Endothelial cell of umbilical vein (primary cell): Measurements from ENCODE around the gene C17orf67. TPM values are rescaled to one million over a fixed set of nuclear protein-coding genes. Genes with fewer than 3 reads are reported as not detected.

Experiments
- BruUV-seq: library from RNA; stranded (reverse); fragments of 400-500 nt; replicated peaks from 2 replicates; lab custom pipeline; 2021; lab: Mats Ljungman, UMichigan
- CTCF ChIA-PET: fragments of 300-600, 350-600 bp; sonication (Branson Sonifier 250); formaldehyde crosslinking; loops from one replicate; lab custom pipeline; 2021; ENCODE audit warnings: antibody characterized with exemption, inconsistent platforms; lab: Charles Lee
- POLR2A ChIA-PET: fragments of 300-600, 350-600 bp; sonication (Branson Sonifier 250); formaldehyde crosslinking; loops from one replicate; lab custom pipeline; 2021; ENCODE audit warnings: antibody characterized with exemption, inconsistent platforms; lab: Charles Lee
- DNase-seq: peaks from one replicate; pipeline ENCODE4 v3.0.0-alpha.2; 2011; ENCODE audit warnings: low read depth, low spot score
- FAIRE-seq: peaks from 2 replicates; lab custom pipeline; 2011; peaks lifted over from hg19 to GRCh38; lab: Jason Lieb, UNC
- H2AFZ ChIP-seq: 2 replicates; pipeline ENCODE4 v1.6.0; 2012; ENCODE audit warnings: low read depth, low read length, control low read depth, inconsistent platforms
- H3K27ac ChIP-seq: 2 replicates; pipeline ENCODE4 v1.5.1; 2011; ENCODE audit warnings: low read depth, mild to moderate bottlenecking, control low read depth, low read length, moderate library complexity; ENCODE audit not compliant: insufficient read depth
- H3K27me3 ChIP-seq, 2 experiments: 2 replicates each; pipeline versions ENCODE4 v1.6.0 to v1.6.1; 2011; ENCODE audit warnings: low read length in 2 of 2, mixed read lengths in 1 of 2; ENCODE audit not compliant: control insufficient read depth in 2 of 2, insufficient read depth in 2 of 2
- H3K36me3 ChIP-seq, 2 experiments: 2 replicates in 1 of 2; 3 replicates in 1 of 2; pipeline ENCODE4 v1.5.1; 2011; ENCODE audit warnings: low read length in 2 of 2, mild to moderate bottlenecking in 1 of 2, moderate library complexity in 1 of 2; ENCODE audit not compliant: control insufficient read depth in 2 of 2, insufficient read depth in 2 of 2; ENCODE audit errors: extremely low read depth in 1 of 2
- H3K4me1 ChIP-seq: 3 replicates; pipeline ENCODE4 v1.5.1; 2011; ENCODE audit warnings: mild to moderate bottlenecking, low read length; ENCODE audit not compliant: control insufficient read depth, insufficient read depth; ENCODE audit errors: extremely low read depth
- H3K4me2 ChIP-seq: 2 replicates; pipeline ENCODE4 v1.6.1; 2011; ENCODE audit warnings: low read length, control low read depth, mixed read lengths; ENCODE audit not compliant: insufficient read depth
- H3K4me3 ChIP-seq, 3 experiments: fragments of 200-600 bp in 1 of 3; sonication (generic), shearing (Covaris generic) in 1 of 3; replicated peaks in 1 of 3; 2 replicates each; pipeline ENCODE4 v1.5.1; 2011 to 2016; ENCODE audit warnings: control low read depth in 3 of 3, low read length in 3 of 3, mild to moderate bottlenecking in 2 of 3, inconsistent platforms in 1 of 3, low read depth in 1 of 3, moderate library complexity in 1 of 3; ENCODE audit not compliant: insufficient read depth in 1 of 3
- H3K79me2 ChIP-seq: 2 replicates; pipeline ENCODE4 v1.6.0; 2012; ENCODE audit warnings: low read length, inconsistent platforms; ENCODE audit not compliant: control insufficient read depth, insufficient read depth
- H3K9ac ChIP-seq: replicated peaks from 2 replicates; pipeline ENCODE3; 2011; ENCODE audit warnings: low read length, control low read depth; ENCODE audit not compliant: insufficient read depth; ENCODE audit errors: extremely low read depth
- H3K9me1 ChIP-seq: replicated peaks from 3 replicates; pipeline ENCODE4 v1.6.0; 2011; ENCODE audit warnings: mild to moderate bottlenecking, low read length; ENCODE audit not compliant: control insufficient read depth, insufficient read depth; ENCODE audit errors: extremely low read depth
- H3K9me3 ChIP-seq: replicated peaks from 2 replicates; pipeline ENCODE4 v1.5.1; 2012; ENCODE audit warnings: low read length, inconsistent platforms; ENCODE audit not compliant: control insufficient read depth, insufficient read depth
- H4K20me1 ChIP-seq: replicated peaks from 2 replicates; pipeline ENCODE3; 2011; ENCODE audit warnings: mild to moderate bottlenecking, low read length; ENCODE audit not compliant: control insufficient read depth, insufficient read depth; ENCODE audit errors: extremely low read depth
- EZH2 ChIP-seq: IDR thresholded peaks from 2 replicates; pipeline ENCODE4 v1.6.1; 2012; ENCODE audit warnings: borderline replicate concordance, low read depth, mild to moderate bottlenecking, moderate library complexity, low read length, inconsistent platforms; ENCODE audit not compliant: severe bottlenecking
- FOS ChIP-seq: IDR thresholded peaks from 2 replicates; pipeline ENCODE4 v1.6.1; 2011; ENCODE audit warnings: mild to moderate bottlenecking, low read length, moderate library complexity, borderline replicate concordance; ENCODE audit not compliant: insufficient read depth
- GATA2 ChIP-seq: IDR thresholded peaks from 2 replicates; pipeline ENCODE4 v1.7.0; 2011; ENCODE audit warnings: low read depth, mild to moderate bottlenecking, moderate library complexity, mixed read lengths, low read length; ENCODE audit not compliant: insufficient read length, insufficient read depth
- JUN ChIP-seq: IDR thresholded peaks from 2 replicates; pipeline ENCODE4 v1.6.1; 2011; ENCODE audit warnings: borderline replicate concordance, low read depth; ENCODE audit not compliant: insufficient read length, insufficient read depth
- MYC ChIP-seq: IDR thresholded peaks from one replicate; pipeline ENCODE4 v1.6.1; 2011; ENCODE audit warnings: mild to moderate bottlenecking, low read depth, low read length
- POLR2A ChIP-seq: IDR thresholded peaks from 2 replicates; pipeline ENCODE4 v1.6.1; 2012; ENCODE audit warnings: low read depth, mild to moderate bottlenecking, control low read depth, low read length
- POLR2AphosphoS5 ChIP-seq: IDR thresholded peaks from 2 replicates; pipeline ENCODE4 v1.6.1; 2012; ENCODE audit warnings: low read depth, mild to moderate bottlenecking, control low read depth, low read length, moderate library complexity; ENCODE audit not compliant: insufficient read depth
- dilution Hi-C: fragments of 300-500 bp; cut with MboI; formaldehyde crosslinking; loops from one replicate; pipeline ENCODE4 v1.15.0; 2019; ENCODE audit warnings: low sequenced_read_pairs; ENCODE audit not compliant: extremely low pct_ligation_motif_present
- intact Hi-C: fragments of 100-400 bp; cut with micrococcal nuclease; formaldehyde crosslinking; loops from one replicate; pipeline ENCODE4 v1.10.0; 2022
- polyA plus RNA-seq, 4 experiments: library from polyadenylated mRNA; depleted of rRNA in 3 of 4; stranded (reverse) in 3 of 4; unstranded in 1 of 4; fragments of >200 nt; gene quantifications; 2 replicates each; pipeline versions ENCODE4 v1.2.1 to v1.2.3, GENCODE V29; 2011 to 2012; ENCODE audit warnings: missing spikeins in 1 of 4
- small RNA-seq: library from RNA; depleted of rRNA; stranded (forward); fragments of <200 nt; gene quantifications from one replicate; pipeline ENCODE3, GENCODE V24; 2012; ENCODE audit warnings: low replicate concordance, low read depth; ENCODE audit not compliant: insufficient read depth, insufficient read length
- total RNA-seq: library from RNA; stranded (reverse); gene quantifications from 2 replicates; pipeline ENCODE4 v1.2.3, GENCODE V29; 2021
- TF ChIP-seq, protein P1 (sequence below): IDR thresholded peaks from 2 replicates; pipeline ENCODE4 v1.6.1; 2011; ENCODE audit not compliant: insufficient read depth, insufficient read length
- TF ChIP-seq, protein P2 (sequence below), 2 donors: IDR thresholded peaks; 1 replicate in 1 of 2; 2 replicates in 1 of 2; pipeline ENCODE4 v1.5.1; 2011; ENCODE audit warnings: low read length in 2 of 2, mild to moderate bottlenecking in 2 of 2, moderate library complexity in 2 of 2, control low read depth in 1 of 2, inconsistent platforms in 1 of 2, low read depth in 1 of 2; ENCODE audit not compliant: insufficient read depth in 1 of 2; ENCODE audit errors: extremely low read depth in 1 of 2

The C17orf67 gene
- total and polyA plus RNA-seq, 2 donors (not counting 3 experiments of a cell fraction or from before 2014, with no cell fraction given), result 1.9 to 5.8 TPM

DNA sequence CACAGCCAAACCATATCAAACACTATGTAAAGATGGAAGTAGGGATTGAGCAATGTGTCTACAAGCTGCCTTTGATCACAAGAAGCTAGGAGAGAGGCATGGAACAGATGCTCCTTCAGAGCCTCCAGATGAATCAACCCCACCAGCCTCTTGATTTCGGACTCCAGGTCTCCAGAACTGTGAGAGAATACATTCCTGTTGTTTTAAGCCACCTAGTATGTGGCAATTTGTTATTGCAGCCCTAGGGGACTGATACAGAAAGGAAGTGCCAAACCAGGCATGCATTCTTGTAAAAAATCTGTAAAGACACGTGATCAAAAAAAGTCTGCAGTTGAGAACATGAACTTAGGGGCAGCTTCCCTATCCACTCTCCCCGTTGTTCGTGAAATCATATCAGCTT lies 91.1 kb downstream of the C17orf67 start:
- H2AFZ ChIP-seq, result no peak overlapping the region
- no peak overlapping the region for H3K4me3 ChIP-seq
- TF ChIP-seq JUN (no peak), POLR2A (no peak), POLR2AphosphoS5 (no peak), FOS (no peak), GATA2 (no peak), EZH2 (no peak), MYC (no peak)
- TF ChIP-seq, protein P1, sequence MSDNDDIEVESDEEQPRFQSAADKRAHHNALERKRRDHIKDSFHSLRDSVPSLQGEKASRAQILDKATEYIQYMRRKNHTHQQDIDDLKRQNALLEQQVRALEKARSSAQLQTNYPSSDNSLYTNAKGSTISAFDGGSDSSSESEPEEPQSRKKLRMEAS, result no peak
- TF ChIP-seq, protein P2, sequence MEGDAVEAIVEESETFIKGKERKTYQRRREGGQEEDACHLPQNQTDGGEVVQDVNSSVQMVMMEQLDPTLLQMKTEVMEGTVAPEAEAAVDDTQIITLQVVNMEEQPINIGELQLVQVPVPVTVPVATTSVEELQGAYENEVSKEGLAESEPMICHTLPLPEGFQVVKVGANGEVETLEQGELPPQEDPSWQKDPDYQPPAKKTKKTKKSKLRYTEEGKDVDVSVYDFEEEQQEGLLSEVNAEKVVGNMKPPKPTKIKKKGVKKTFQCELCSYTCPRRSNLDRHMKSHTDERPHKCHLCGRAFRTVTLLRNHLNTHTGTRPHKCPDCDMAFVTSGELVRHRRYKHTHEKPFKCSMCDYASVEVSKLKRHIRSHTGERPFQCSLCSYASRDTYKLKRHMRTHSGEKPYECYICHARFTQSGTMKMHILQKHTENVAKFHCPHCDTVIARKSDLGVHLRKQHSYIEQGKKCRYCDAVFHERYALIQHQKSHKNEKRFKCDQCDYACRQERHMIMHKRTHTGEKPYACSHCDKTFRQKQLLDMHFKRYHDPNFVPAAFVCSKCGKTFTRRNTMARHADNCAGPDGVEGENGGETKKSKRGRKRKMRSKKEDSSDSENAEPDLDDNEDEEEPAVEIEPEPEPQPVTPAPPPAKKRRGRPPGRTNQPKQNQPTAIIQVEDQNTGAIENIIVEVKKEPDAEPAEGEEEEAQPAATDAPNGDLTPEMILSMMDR (IDR thresholded peaks at IDR 0.05; ENCODE audit: extremely low read depth in 1 of 2, insufficient read depth in 1 of 2, low read depth in 1 of 2, low read length in 2 of 2), result no peak
- H3K79me2 ChIP-seq, result no peaks in the 10 kb centered on the region
- no TSS peak for BruUV-seq
- no peaks in the 10 kb centered on the region for H3K9me1 ChIP-seq
- intact Hi-C loops, result no loop called here
- DNase-seq (no peak), FAIRE-seq (no peak)
- H3K27ac ChIP-seq, result no peak overlapping the region
- no peaks in the 10 kb centered on the region for H4K20me1 ChIP-seq
- no peak overlapping the region for H3K4me2 ChIP-seq
- H3K9ac ChIP-seq, result no peak overlapping the region
- no peaks in the 10 kb centered on the region for H3K9me3 ChIP-seq
- ChIA-PET POLR2A (no interaction called here), CTCF (interaction anchor here (1.1 kb wide), 1 partner anchor 37 kb away, joined by 3 read pairs; no protein-coding TSS in a partner anchor)
- H3K4me1 ChIP-seq, result no peaks in the 10 kb centered on the region
- no peaks in the 10 kb centered on the region for H3K36me3 ChIP-seq
- dilution Hi-C loops, result no loop called here
- H3K27me3 ChIP-seq, result peaks cover 7 to 11% of the 10 kb centered on the region in 2 experiments

Small RNAs within 50 kb of the gene (small RNA-seq; reads per million reads assigned to genes)
- not detected for gene RNU6-1158P

Other genes with a start within 250 kb of the C17orf67 start
- 2.1 and 2.3 TPM in 2 replicates for gene NOG, start 240.2 kb downstream of the C17orf67 start, total RNA-seq
- gene NOG, start 240.2 kb downstream of the C17orf67 start, polyA plus RNA-seq, result 0.63 and 1.1 TPM in 2 replicates
- 20.3 and 22.9 TPM in 2 replicates for gene DGKE, start 231 bp upstream of the C17orf67 start, total RNA-seq
- gene DGKE, start 231 bp upstream of the C17orf67 start, polyA plus RNA-seq, result 4.9 and 6.4 TPM in 2 replicates
- 69.4 and 98.4 TPM in 2 replicates for gene TRIM25, start 80.1 kb upstream of the C17orf67 start, total RNA-seq
- gene TRIM25, start 80.1 kb upstream of the C17orf67 start, polyA plus RNA-seq, result 42.8 and 51.1 TPM in 2 replicates
- gene COIL, start 127.1 kb upstream of the C17orf67 start, total RNA-seq, result 17.6 and 20.6 TPM in 2 replicates
- gene COIL, start 127.1 kb upstream of the C17orf67 start, polyA plus RNA-seq, result 2.7 and 4.2 TPM in 2 replicates
- 38.6 and 49.4 TPM in 2 replicates for gene SCPEP1, start 144.2 kb upstream of the C17orf67 start, total RNA-seq
- 35.3 and 43.6 TPM in 2 replicates for gene SCPEP1, start 144.2 kb upstream of the C17orf67 start, polyA plus RNA-seq